ENCODE measurements around the gene NTM.
"Not testable (repeated sequence)": the region's sequence is repeated elsewhere in the genome, so short reads cannot be mapped to it uniquely, and the experiment has no call there.

NTM gene

GRCh38 chr11:131424257-131424876 lies 54.0 kb downstream of the NTM start:
- DNase-seq = not testable (repeated sequence)

- DNase-seq = no peak
Observed at GRCh38 chr11:131425285-131425684, 54.9 kb downstream of the NTM start.

- DNase-seq = no peak
Observed at GRCh38 chr11:131428853-131429252, 58.4 kb downstream of the NTM start.

GRCh38 chr11:131430473-131431208 lies 60.2 kb downstream of the NTM start:
- DNase-seq = no peak

GRCh38 chr11:131441051-131441810 lies 70.8 kb downstream of the NTM start:
- DNase-seq = no peak

- no peak for DNase-seq
Observed at GRCh38 chr11:131446590-131447275, 76.3 kb downstream of the NTM start.

- DNase-seq = no peak
Observed at GRCh38 chr11:131447277-131447815, 76.9 kb downstream of the NTM start.

GRCh38 chr11:131447898-131448297 lies 77.5 kb downstream of the NTM start:
- DNase-seq = no peak

GRCh38 chr11:131449036-131450019 lies 78.9 kb downstream of the NTM start:
- DNase-seq = no peak

- no peak for DNase-seq
Observed at GRCh38 chr11:131454490-131454889, 84.1 kb downstream of the NTM start.

GRCh38 chr11:131454989-131455388 lies 84.6 kb downstream of the NTM start:
- no peak for DNase-seq

GRCh38 chr11:131455843-131456704 lies 85.7 kb downstream of the NTM start:
- no peak for DNase-seq

GRCh38 chr11:131457163-131457562 lies 86.7 kb downstream of the NTM start:
- no peak for DNase-seq

- no peak for DNase-seq
Observed at GRCh38 chr11:131458421-131458820, 88.0 kb downstream of the NTM start.

- no peak for DNase-seq
Observed at GRCh38 chr11:131460931-131461330, 90.5 kb downstream of the NTM start.

- no peak for DNase-seq
Observed at GRCh38 chr11:131462622-131463021, 92.2 kb downstream of the NTM start.

- DNase-seq = no peak
Observed at GRCh38 chr11:131463162-131463561, 92.7 kb downstream of the NTM start.

- DNase-seq = no peak
Observed at GRCh38 chr11:131463649-131464425, 93.4 kb downstream of the NTM start.

GRCh38 chr11:131464461-131464860 lies 94.0 kb downstream of the NTM start:
- no peak for DNase-seq

GRCh38 chr11:131465039-131465438 lies 94.6 kb downstream of the NTM start:
- DNase-seq = no peak

Data from NCI-H446 (cell line).